ENCODE results near the gene PECR. TPM values are rescaled to one million over a fixed set of nuclear protein-coding genes. Genes with fewer than 3 reads are reported as not detected.

The PECR gene
- total and polyA plus RNA-seq, 9 of the 15 experiments (the other 6 are each of a cell fraction or from before 2014, with no cell fraction given): 1.1 to 10.3 (median 8.2) TPM

- no peak for TF ChIP-seq HDAC2 (IDR thresholded peaks at IDR 0.05)
- no peak for TF ChIP-seq KAT7 (CRISPR knock-in tag; IDR thresholded peaks at IDR 0.05; ENCODE audit: borderline replicate concordance)
- TF ChIP-seq ZNF79 (CRISPR knock-in tag; IDR thresholded peaks at IDR 0.05; ENCODE audit: low read depth): no peak
- TF ChIP-seq DACH1 (IDR thresholded peaks at IDR 0.05; ENCODE audit: partially characterized antibody): no peak
- no peak for TF ChIP-seq ZNF655 (CRISPR knock-in tag; IDR thresholded peaks at IDR 0.05)
- no peak for TF ChIP-seq SREBF1 (IDR thresholded peaks at IDR 0.05; ENCODE audit: borderline replicate concordance, low read depth, low read length)
Measured at GRCh38 chr2:216021768-216022565, 59.6 kb downstream of the PECR start (continued).

DNA sequence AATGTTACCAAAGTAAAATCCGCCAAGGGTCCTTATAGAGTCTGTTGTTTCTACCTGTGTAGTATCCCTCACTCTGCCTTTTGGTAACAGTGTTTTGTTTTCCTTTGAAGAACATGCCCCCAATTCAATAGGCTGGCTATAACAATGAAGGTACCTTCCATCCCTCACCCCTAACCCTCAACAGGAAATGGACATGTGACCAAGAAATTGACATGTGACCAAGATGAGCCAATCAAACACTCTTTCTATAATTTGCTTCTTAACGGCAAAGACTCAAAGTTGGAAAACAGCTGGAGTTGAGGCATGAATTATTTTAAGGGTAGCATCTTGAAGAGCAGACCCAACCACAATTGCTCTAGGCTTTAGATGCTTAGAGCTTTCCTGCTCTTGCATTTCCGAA is 62.9 kb downstream of the PECR start:
- intact Hi-C loops (cut with micrococcal nuclease): no loop called here
- 66% methylated on average over 3 of the region's 3 CpGs for WGBS (ENCODE audit: insufficient coverage, low coverage, missing lambda C conversion rate)
- no peak for ATAC-seq
- no TSS peak for BruUV-seq (replicated peaks)
- no peaks in the 10 kb centered on the region for H3K79me2 ChIP-seq (ENCODE audit: control insufficient read depth, insufficient read depth, low read length)
- no peak for DNase-seq (ENCODE audit: extremely low read depth in 1 of 4, low spot score in 3 of 4)
- no peaks in the 10 kb centered on the region for H3K27me3 ChIP-seq (ENCODE audit: control insufficient read depth in 2 of 2, insufficient read depth in 2 of 2, low read length in 2 of 2)
- no peak overlapping the region for H3K9ac ChIP-seq (ENCODE audit: insufficient read depth in 1 of 2, low read depth in 2 of 2, low read length in 2 of 2)
- H3K4me1 ChIP-seq (replicated peaks in 1 of 2; ENCODE audit: control insufficient read depth in 2 of 2, insufficient read depth in 2 of 2, low read length in 2 of 2): peaks cover 0 to 4% of the 10 kb centered on the region in 2 experiments; a peak in 4 of 5 replicates
- no peak overlapping the region for H3K4me2 ChIP-seq (ENCODE audit: insufficient read depth, low read length)
- FAIRE-seq: no peak
- ChIA-PET CTCF (ENCODE audit: low intra/inter-chr PET ratio) (no interaction called here), POLR2A (interaction anchor here (0.7 kb wide), 1 partner anchor 50 kb away, joined by 4 read pairs; no protein-coding TSS in a partner anchor)
- no peak overlapping the region for H3K4me3 ChIP-seq
- H3K36me3 ChIP-seq (ENCODE audit: control insufficient read depth, insufficient read depth, low read length): no peaks in the 10 kb centered on the region
- H2AFZ ChIP-seq (ENCODE audit: low read depth, low read length): no peak overlapping the region
- H3K9me1 ChIP-seq (ENCODE audit: control insufficient read depth, insufficient read depth, low read length): no peaks in the 10 kb centered on the region
- H3K27ac ChIP-seq (ENCODE audit: extremely low read depth, low read depth, low read length): no peak overlapping the region
- H4K20me1 ChIP-seq (replicated peaks; ENCODE audit: control insufficient read depth, insufficient read depth, low read length): no peaks in the 10 kb centered on the region
- H3K9me3 ChIP-seq (replicated peaks; ENCODE audit: control insufficient read depth, insufficient read depth, low read depth, low read length): no peaks in the 10 kb centered on the region
- in situ Hi-C loops (cut with MboI): no loop called here
- TF ChIP-seq CHCHD3 (CRISPR knock-in tag; IDR thresholded peaks at IDR 0.05) (no peak), ZNF695 (CRISPR knock-in tag; IDR thresholded peaks at IDR 0.05) (no peak), RAD51 (IDR thresholded peaks at IDR 0.05; ENCODE audit: borderline replicate concordance, low read depth) (peak; percentile 77; the same call in 1 of the 2 replicates), CEBPZ (IDR thresholded peaks at IDR 0.05; ENCODE audit: borderline replicate concordance, low read depth, low read length) (no peak), NBN (IDR thresholded peaks at IDR 0.05; ENCODE audit: low read depth) (no peak), USF1 (CRISPR knock-in tag; IDR thresholded peaks at IDR 0.05) (peak; percentile 58), ELF2 (CRISPR knock-in tag; IDR thresholded peaks at IDR 0.05) (no peak), ETS2 (tag; IDR thresholded peaks at IDR 0.05; ENCODE audit: borderline replicate concordance, poor library complexity, severe bottlenecking) (no peak), RFX1 (IDR thresholded peaks at IDR 0.05) (no peak), CBFA2T2 (conservative IDR thresholded peaks at IDR 0.05) (peak; percentile 34; the same call in 1 of the 2 replicates), NCOA6 (IDR thresholded peaks at IDR 0.05) (no peak)
